HepG2 (cell line): ENCODE results near the gene APOC1. TPM values are rescaled to one million over a fixed set of nuclear protein-coding genes. Genes with fewer than 3 reads are reported as not detected.

Source experiments
- ATAC-seq: fragments of 200-7000 bp; cut with Tn5 transposase; 3 replicates; pipeline ENCODE4 v1.9.1; 2020; ENCODE audit warnings: mild to moderate bottlenecking, moderate library complexity
- BruUV-seq: library from RNA; stranded (reverse); fragments of 400-500 nt; replicated peaks from 2 replicates; lab custom pipeline; 2021; lab: Mats Ljungman, UMichigan
- CTCF ChIA-PET: fragments of 300-600 bp; formaldehyde crosslinking; extraction: SDS; loops from one replicate; lab custom pipeline; 2021; ENCODE audit warnings: low total read pairs, inconsistent platforms, low intra/inter-chr PET ratio; lab: Yijun Ruan, JAX
- POLR2A ChIA-PET: fragments of 350-600 bp; sonication (Branson Sonifier 250); formaldehyde crosslinking; loops from one replicate; lab custom pipeline; 2020; ENCODE audit warnings: antibody characterized with exemption, inconsistent platforms; lab: Yijun Ruan, JAX
- DNase-seq: peaks from one replicate; pipeline ENCODE4 v3.0.0-alpha.2; 2015; ENCODE audit warnings: low spot score
- FAIRE-seq: peaks from 3 replicates; lab custom pipeline; 2011; peaks lifted over from hg19 to GRCh38; lab: Jason Lieb, UNC
- H2AFZ ChIP-seq: one replicate; pipeline ENCODE4 v1.6.1; 2011; ENCODE audit warnings: low read length, inconsistent platforms
- H3K27ac ChIP-seq: fragments of 300-600 bp; 3 replicates; pipeline ENCODE4 v1.8.0; 2011; ENCODE audit warnings: mixed run types, mild to moderate bottlenecking, mixed read lengths, low read length, inconsistent platforms; ENCODE audit not compliant: insufficient read depth; ENCODE audit errors: extremely low read length
- H3K27me3 ChIP-seq, 2 experiments: fragments of 200-600 bp in 1 of 2; 2 replicates in 1 of 2; 3 replicates in 1 of 2; pipeline versions ENCODE4 v1.6.0 to v1.8.0; 2011; ENCODE audit warnings: low read length in 2 of 2, mild to moderate bottlenecking in 2 of 2, moderate library complexity in 2 of 2, inconsistent platforms in 1 of 2; ENCODE audit not compliant: insufficient read depth in 2 of 2, control insufficient read depth in 1 of 2
- H3K36me3 ChIP-seq, 2 experiments: fragments of 200-600 bp in 1 of 2; replicated peaks in 1 of 2; 2 replicates in 1 of 2; 3 replicates in 1 of 2; pipeline versions ENCODE4 v1.5.1 to v1.8.0; 2011; ENCODE audit warnings: low read length in 2 of 2, inconsistent platforms in 1 of 2; ENCODE audit not compliant: insufficient read depth in 2 of 2, control insufficient read depth in 1 of 2
- H3K4me1 ChIP-seq: 2 replicates; pipeline ENCODE4 v1.5.1; 2012; ENCODE audit warnings: low read length, inconsistent platforms; ENCODE audit not compliant: insufficient read depth
- H3K4me2 ChIP-seq: 2 replicates; pipeline ENCODE4 v1.6.0; 2011; ENCODE audit warnings: low read depth, low read length, inconsistent platforms
- H3K4me3 ChIP-seq, 3 experiments: fragments of 200-600 bp in 1 of 3; sonication (generic), shearing (Covaris generic) in 1 of 3; replicated peaks in 1 of 3; 2 replicates each; pipeline ENCODE4 v1.5.1; 2011 to 2016; ENCODE audit warnings: low read length in 3 of 3, inconsistent platforms in 2 of 3, low read depth in 2 of 3, mild to moderate bottlenecking in 2 of 3, control low read depth in 1 of 3, mixed read lengths in 1 of 3; ENCODE audit not compliant: insufficient read depth in 1 of 3
- H3K79me2 ChIP-seq: one replicate; pipeline ENCODE4 v1.6.1; 2011; ENCODE audit warnings: low read length, inconsistent platforms; ENCODE audit not compliant: insufficient read depth
- H3K9ac ChIP-seq: 2 replicates; pipeline ENCODE4 v1.6.0; 2011; ENCODE audit warnings: mild to moderate bottlenecking, low read depth, low read length, inconsistent platforms; ENCODE audit not compliant: insufficient read depth
- H3K9me3 ChIP-seq: 2 replicates; pipeline ENCODE4 v1.5.1; 2012; ENCODE audit warnings: mild to moderate bottlenecking, low read length
- H4K20me1 ChIP-seq: 2 replicates; pipeline ENCODE4 v1.6.0; 2011; ENCODE audit warnings: inconsistent platforms, mild to moderate bottlenecking, low read length, moderate library complexity; ENCODE audit not compliant: insufficient read depth
- CAMTA2 ChIP-seq: sonication (generic); formaldehyde crosslinking; IDR thresholded peaks from 2 replicates; pipeline ENCODE4 v1.4.0; 2020; ENCODE audit warnings: mild to moderate bottlenecking, missing genetic modification reagents, borderline replicate concordance
- GFI1 ChIP-seq: sonication (generic); formaldehyde crosslinking; IDR thresholded peaks from 2 replicates; pipeline ENCODE4 v1.5.0; 2020; ENCODE audit warnings: missing genetic modification reagents, mild to moderate bottlenecking, borderline replicate concordance
- HNF4G ChIP-seq, 2 experiments: sonication (generic) in 1 of 2; formaldehyde crosslinking in 1 of 2; IDR thresholded peaks; 2 replicates each; pipeline versions ENCODE4 v1.4.0 to v1.6.1; 2011 to 2020; ENCODE audit warnings: borderline replicate concordance in 2 of 2, low read depth in 2 of 2, mild to moderate bottlenecking in 2 of 2, low read length in 1 of 2, missing genetic modification reagents in 1 of 2, moderate library complexity in 1 of 2
- HNRNPH1 ChIP-seq: fragments of 200-400 bp; formaldehyde crosslinking; optimal IDR thresholded peaks from 2 replicates; pipeline ENCODE3; 2017; ENCODE audit warnings: mild to moderate bottlenecking, low read depth, low read length
- NR1H2 ChIP-seq: sonication (generic); formaldehyde crosslinking; IDR thresholded peaks from 2 replicates; pipeline ENCODE4 v1.8.1; 2022; ENCODE audit warnings: low read depth, missing genetic modification reagents, borderline replicate concordance
- PTBP1 ChIP-seq: fragments of 200-400 bp; formaldehyde crosslinking; IDR thresholded peaks from 2 replicates; pipeline ENCODE4 v1.6.1; 2018; ENCODE audit warnings: low read length, low read depth; ENCODE audit not compliant: poor library complexity, severe bottlenecking
- SSRP1 ChIP-seq: IDR thresholded peaks from 2 replicates; pipeline ENCODE4 v1.6.1; 2016; ENCODE audit warnings: control low read depth
- STAT5B ChIP-seq: sonication (generic); formaldehyde crosslinking; IDR thresholded peaks from 2 replicates; pipeline ENCODE4 v1.4.0; 2020; ENCODE audit warnings: missing genetic modification reagents
- ZMYM3 ChIP-seq: sonication (generic); formaldehyde crosslinking; IDR thresholded peaks from 2 replicates; pipeline ENCODE4 v1.5.1; 2020; ENCODE audit warnings: mild to moderate bottlenecking, missing genetic modification reagents
- ZNF138 ChIP-seq: sonication (generic); formaldehyde crosslinking; IDR thresholded peaks from 2 replicates; pipeline ENCODE4 v1.5.0; 2020; ENCODE audit warnings: mild to moderate bottlenecking, low read depth, missing genetic modification reagents
- ZNF143 ChIP-seq: sonication (generic); formaldehyde crosslinking; IDR thresholded peaks from 2 replicates; pipeline ENCODE4 v1.4.0; 2020; ENCODE audit warnings: missing genetic modification reagents
- ZNF20 ChIP-seq: sonication (generic); formaldehyde crosslinking; IDR thresholded peaks from 2 replicates; pipeline ENCODE4 v1.4.0; 2020; ENCODE audit warnings: mild to moderate bottlenecking, moderate library complexity, missing genetic modification reagents
- ZNF234 ChIP-seq: sonication (generic); formaldehyde crosslinking; conservative IDR thresholded peaks from 2 replicates; pipeline ENCODE4 v1.5.1; 2020; ENCODE audit warnings: mild to moderate bottlenecking, missing genetic modification reagents
- ZNF557 ChIP-seq: sonication (generic); formaldehyde crosslinking; IDR thresholded peaks from 2 replicates; pipeline ENCODE4 v1.4.0; 2020; ENCODE audit warnings: missing genetic modification reagents
- ZNF83 ChIP-seq: sonication (generic); formaldehyde crosslinking; IDR thresholded peaks from 2 replicates; pipeline ENCODE4 v1.4.0; 2020; ENCODE audit warnings: missing genetic modification reagents, mild to moderate bottlenecking, borderline replicate concordance
- WGBS: methylation state at CpG from one replicate; pipeline ENCODE4 v1.1.6; 2017; ENCODE audit warnings: low lambda C conversion rate; 5-methylcytosine and 5-hydroxymethylcytosine counted together
- in situ Hi-C: cut with HindIII; loops from 2 replicates; pipeline ENCODE4 v1.10.0; 2017; ENCODE audit warnings: low pct_unique_long_range_greater_than_20kb; ENCODE audit not compliant: extremely low pct_ligation_motif_present
- intact Hi-C: fragments of 100-400 bp; cut with micrococcal nuclease; formaldehyde crosslinking; loops from one replicate; pipeline ENCODE4 v1.10.0; 2022; ENCODE audit not compliant: unreplicated experiment
- polyA plus RNA-seq, 8 experiments: library from polyadenylated mRNA; depleted of rRNA in 3 of 8; stranded (reverse) in 7 of 8; unstranded in 1 of 8; fragments of >200 nt; fragmentation: Illumina TruSeq in 4 of 8; extraction: Trizol in 4 of 8; gene quantifications; 2 replicates each; pipeline versions ENCODE4 v1.2.1 to v1.2.3, GENCODE V29; 2011 to 2016; ENCODE audit warnings: low read depth in 4 of 8, missing spikeins in 1 of 8, mixed read lengths in 1 of 8; ENCODE audit not compliant: insufficient read depth in 1 of 8
- total RNA-seq, 5 experiments: library from RNA; depleted of rRNA; stranded (reverse); fragments of >200 nt; fragmentation: Illumina TruSeq; extraction: Trizol; gene quantifications; 2 replicates each; pipeline ENCODE4 v1.2.3, GENCODE V29; 2016; ENCODE audit warnings: low read depth in 1 of 5
- TF ChIP-seq, protein P1 (sequence below): fragments of 450-650 bp; IDR thresholded peaks from 2 replicates; pipeline ENCODE4 v1.6.1; 2017
- TF ChIP-seq, protein P2 (sequence below): sonication (generic); formaldehyde crosslinking; IDR thresholded peaks from 2 replicates; pipeline ENCODE4 v1.9.0; 2021; ENCODE audit warnings: missing genetic modification reagents, borderline replicate concordance
- TF ChIP-seq, protein P3 (sequence below): sonication (generic); formaldehyde crosslinking; IDR thresholded peaks from 2 replicates; pipeline ENCODE4 v1.4.0; 2020; ENCODE audit warnings: mild to moderate bottlenecking, missing genetic modification reagents
- TF ChIP-seq, protein P4 (sequence below): sonication (generic); formaldehyde crosslinking; IDR thresholded peaks from 2 replicates; pipeline ENCODE4 v1.5.0; 2020; ENCODE audit warnings: missing genetic modification reagents, mild to moderate bottlenecking, borderline replicate concordance

APOC1 gene
- total and polyA plus RNA-seq, 2 of the 13 experiments (the other 11 are each of a cell fraction or from before 2014, with no cell fraction given): 600 to 1,235 TPM

DNA sequence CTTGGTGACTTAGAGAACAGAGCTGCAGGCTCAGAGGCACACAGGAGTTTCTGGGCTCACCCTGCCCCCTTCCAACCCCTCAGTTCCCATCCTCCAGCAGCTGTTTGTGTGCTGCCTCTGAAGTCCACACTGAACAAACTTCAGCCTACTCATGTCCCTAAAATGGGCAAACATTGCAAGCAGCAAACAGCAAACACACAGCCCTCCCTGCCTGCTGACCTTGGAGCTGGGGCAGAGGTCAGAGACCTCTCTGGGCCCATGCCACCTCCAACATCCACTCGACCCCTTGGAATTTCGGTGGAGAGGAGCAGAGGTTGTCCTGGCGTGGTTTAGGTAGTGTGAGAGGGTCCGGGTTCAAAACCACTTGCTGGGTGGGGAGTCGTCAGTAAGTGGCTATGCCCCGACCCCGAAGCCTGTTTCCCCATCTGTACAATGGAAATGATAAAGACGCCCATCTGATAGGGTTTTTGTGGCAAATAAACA, 9.9 kb downstream of the APOC1 start (continued):
- TF ChIP-seq HNF4G (IDR thresholded peaks at IDR 0.05; ENCODE audit: borderline replicate concordance, low read depth, low read length): peak; percentile 98
- TF ChIP-seq HNF4G (CRISPR knock-in tag; IDR thresholded peaks at IDR 0.05; ENCODE audit: borderline replicate concordance, low read depth): peak; percentile 97
- peak; percentile 60 for TF ChIP-seq HNRNPH1
- TF ChIP-seq ZMYM3 (CRISPR knock-in tag): peak; percentile 91
- no peak for TF ChIP-seq CAMTA2 (CRISPR knock-in tag)
- no peak; the same call in 1 of the 2 replicates for TF ChIP-seq ZNF138 (CRISPR knock-in tag)
- peak; percentile 59; the same call in 1 of the 2 replicates for TF ChIP-seq ZNF143 (CRISPR knock-in tag)
- no peak for TF ChIP-seq ZNF20 (CRISPR knock-in tag)
- TF ChIP-seq, all 625 proteins: peak for 330

DNA sequence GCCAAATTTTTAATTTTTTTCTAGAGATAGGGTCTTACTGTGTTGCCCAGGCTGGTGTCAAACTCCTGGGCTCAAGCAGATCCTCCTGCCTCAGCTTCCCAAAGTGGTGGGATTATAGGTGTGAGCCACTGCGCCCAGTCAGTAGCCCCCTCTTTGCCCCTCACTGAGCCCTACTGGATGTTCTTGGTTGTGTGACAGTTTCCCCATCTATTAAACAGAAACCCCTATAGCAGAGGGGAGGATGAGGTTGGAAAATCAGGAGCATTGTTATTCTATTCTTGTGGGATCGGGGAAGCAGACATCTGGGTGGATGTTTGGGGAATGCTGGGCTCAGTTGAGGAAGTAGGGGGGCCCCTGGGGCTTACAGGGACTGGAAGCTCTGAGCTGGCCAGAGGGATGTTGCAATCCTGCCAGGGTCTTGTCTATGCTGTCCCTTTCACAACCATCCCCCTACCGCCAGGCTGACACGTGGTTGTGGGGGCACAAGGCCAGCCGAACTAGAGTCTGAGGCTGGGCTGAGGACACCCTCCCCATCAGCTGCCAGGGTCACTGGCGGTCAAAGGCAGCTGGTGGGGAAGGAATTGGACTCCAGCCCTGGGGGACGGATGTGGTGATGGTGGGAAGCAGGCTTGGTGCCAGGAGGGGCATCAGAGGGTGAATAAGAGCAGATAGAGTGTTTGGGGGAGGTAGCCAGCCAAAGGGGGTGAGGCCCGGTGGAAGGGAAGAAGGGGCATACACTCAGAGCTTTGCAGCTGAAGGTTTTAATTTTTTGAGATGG, 10.9 kb downstream of the APOC1 start:
- no peaks in the 10 kb centered on the region for H4K20me1 ChIP-seq
- H3K27ac ChIP-seq: peak overlapping the region; percentile 96
- ChIA-PET CTCF (interaction anchor here (1.7 kb wide), 1 partner anchor 22 kb away, joined by 3 read pairs; no protein-coding TSS in a partner anchor), POLR2A (interaction anchor here (0.8 to 5.7 kb wide), 8 partner anchors 10 to 312 kb away, joined by 3 to 317 read pairs (median 32); partner anchors contain the start of genes APOC1, APOC2, APOE and CLPTM1)
- no peak overlapping the region for H2AFZ ChIP-seq
- H3K79me2 ChIP-seq: peaks cover 4% of the 10 kb centered on the region
- peaks cover 93% of the 10 kb centered on the region for H3K4me1 ChIP-seq
- H3K36me3 ChIP-seq: no peaks in the 10 kb centered on the region
- in situ Hi-C loops: no loop called here
- DNase-seq (peak; percentile 95), FAIRE-seq (peak; percentile 97), ATAC-seq (peak; percentile 64)
- H3K4me2 ChIP-seq: peak overlapping the region; percentile 90
- H3K4me3 ChIP-seq: peak overlapping the region in 1 of 3 experiments; percentile 50; a peak in 2 of 6 replicates
- peak overlapping the region; percentile 75 for H3K9ac ChIP-seq
- BruUV-seq: no TSS peak
- no peaks in the 10 kb centered on the region for H3K9me3 ChIP-seq
- intact Hi-C loops: no loop called here
- H3K27me3 ChIP-seq: no peaks in the 10 kb centered on the region
- 13% methylated on average over 6 of the region's 8 CpGs for WGBS
- peak; percentile 74 for TF ChIP-seq GFI1 (CRISPR knock-in tag)
- no peak for TF ChIP-seq PTBP1
- TF ChIP-seq ZNF83: no peak
- TF ChIP-seq, protein P1, sequence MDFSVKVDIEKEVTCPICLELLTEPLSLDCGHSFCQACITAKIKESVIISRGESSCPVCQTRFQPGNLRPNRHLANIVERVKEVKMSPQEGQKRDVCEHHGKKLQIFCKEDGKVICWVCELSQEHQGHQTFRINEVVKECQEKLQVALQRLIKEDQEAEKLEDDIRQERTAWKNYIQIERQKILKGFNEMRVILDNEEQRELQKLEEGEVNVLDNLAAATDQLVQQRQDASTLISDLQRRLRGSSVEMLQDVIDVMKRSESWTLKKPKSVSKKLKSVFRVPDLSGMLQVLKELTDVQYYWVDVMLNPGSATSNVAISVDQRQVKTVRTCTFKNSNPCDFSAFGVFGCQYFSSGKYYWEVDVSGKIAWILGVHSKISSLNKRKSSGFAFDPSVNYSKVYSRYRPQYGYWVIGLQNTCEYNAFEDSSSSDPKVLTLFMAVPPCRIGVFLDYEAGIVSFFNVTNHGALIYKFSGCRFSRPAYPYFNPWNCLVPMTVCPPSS: no peak
- TF ChIP-seq, protein P2, sequence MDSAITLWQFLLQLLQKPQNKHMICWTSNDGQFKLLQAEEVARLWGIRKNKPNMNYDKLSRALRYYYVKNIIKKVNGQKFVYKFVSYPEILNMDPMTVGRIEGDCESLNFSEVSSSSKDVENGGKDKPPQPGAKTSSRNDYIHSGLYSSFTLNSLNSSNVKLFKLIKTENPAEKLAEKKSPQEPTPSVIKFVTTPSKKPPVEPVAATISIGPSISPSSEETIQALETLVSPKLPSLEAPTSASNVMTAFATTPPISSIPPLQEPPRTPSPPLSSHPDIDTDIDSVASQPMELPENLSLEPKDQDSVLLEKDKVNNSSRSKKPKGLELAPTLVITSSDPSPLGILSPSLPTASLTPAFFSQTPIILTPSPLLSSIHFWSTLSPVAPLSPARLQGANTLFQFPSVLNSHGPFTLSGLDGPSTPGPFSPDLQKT (CRISPR knock-in tag): no peak
- peak; percentile 100 for TF ChIP-seq NR1H2 (CRISPR knock-in tag)
- TF ChIP-seq, protein P3, sequence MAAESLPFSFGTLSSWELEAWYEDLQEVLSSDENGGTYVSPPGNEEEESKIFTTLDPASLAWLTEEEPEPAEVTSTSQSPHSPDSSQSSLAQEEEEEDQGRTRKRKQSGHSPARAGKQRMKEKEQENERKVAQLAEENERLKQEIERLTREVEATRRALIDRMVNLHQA: no peak
- TF ChIP-seq ZNF557 (CRISPR knock-in tag): 0 out of 2 replicates have a peak, but pooled peaks have one; percentile 78
- peak; percentile 79 for TF ChIP-seq SSRP1 (CRISPR knock-in tag)
- no peak for TF ChIP-seq STAT5B
- TF ChIP-seq, protein P4, sequence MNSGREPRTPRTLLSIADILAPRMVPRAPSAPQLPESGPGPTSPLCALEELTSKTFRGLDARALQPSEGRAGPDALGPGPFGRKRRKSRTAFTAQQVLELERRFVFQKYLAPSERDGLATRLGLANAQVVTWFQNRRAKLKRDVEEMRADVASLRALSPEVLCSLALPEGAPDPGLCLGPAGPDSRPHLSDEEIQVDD (CRISPR knock-in tag): no peak
- no peak for TF ChIP-seq ZNF234 (CRISPR knock-in tag)
